PFSK-1 (cell line): Measurements from ENCODE around the gene RNF157.

Experiments
- FOXP2 ChIP-seq: optimal IDR thresholded peaks from 2 replicates; pipeline ENCODE3; 2011; ENCODE audit warnings: borderline replicate concordance, control low read depth, inconsistent platforms; ENCODE audit not compliant: insufficient read depth; ENCODE audit errors: extremely low read length, extremely low read depth
- POLR2AphosphoS5 ChIP-seq: IDR thresholded peaks from 2 replicates; pipeline ENCODE4 v1.6.1; 2012; ENCODE audit warnings: low read depth, mild to moderate bottlenecking, control low read depth, low read length, moderate library complexity
- TAF1 ChIP-seq: IDR thresholded peaks from 2 replicates; pipeline ENCODE4 v1.6.1; 2012; ENCODE audit warnings: low read length, control low read depth, borderline replicate concordance; ENCODE audit not compliant: insufficient read depth

DNA sequence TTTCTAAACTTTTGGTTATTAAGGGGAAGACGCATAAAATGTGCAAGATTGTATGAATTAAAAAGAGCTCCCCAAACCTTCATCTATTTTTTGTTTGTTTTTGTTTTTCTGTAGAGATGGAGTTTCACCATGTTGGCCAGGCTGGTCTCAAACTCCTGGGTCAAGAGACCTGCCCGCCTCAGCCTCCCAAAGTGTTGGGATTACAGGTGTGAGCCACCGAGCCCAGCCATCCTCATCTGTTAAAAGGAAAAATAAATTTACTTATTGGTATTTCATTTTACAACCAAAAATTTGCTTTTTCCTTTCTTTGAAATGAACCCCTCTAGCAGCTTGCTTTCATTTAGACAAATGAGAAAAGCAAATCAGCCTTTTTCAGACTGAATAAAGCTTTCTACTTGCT is 23.2 kb downstream of the RNF157 start:
- no peak for TF ChIP-seq POLR2AphosphoS5
- no peak for TF ChIP-seq TAF1
- TF ChIP-seq FOXP2, result no peak
